H1 (cell line): ENCODE results near the gene OR9K2. TPM values are rescaled to one million over a fixed set of nuclear protein-coding genes. Genes with fewer than 3 reads are reported as not detected.

Experiments used
- polyA plus RNA-seq, 7 experiments: library from polyadenylated mRNA; depleted of rRNA in 3 of 7; stranded (reverse) in 5 of 7; unstranded in 2 of 7; fragments of >200 nt in 5 of 7; fragments of 200-250 nt in 2 of 7; gene quantifications; 1 replicate in 5 of 7; 2 replicates in 1 of 7; 4 replicates in 1 of 7; pipeline versions ENCODE4 v1.2.1 to v1.2.3, GENCODE V29; 2011 to 2013; ENCODE audit warnings: missing spikeins in 2 of 7, mixed read lengths in 2 of 7
- total RNA-seq: library from RNA; stranded (reverse); fragmentation: NEBNext Ultra II Directional; extraction: Animal tissue kit (Norgen Biotek cat#: 25700); gene quantifications from 2 replicates; pipeline ENCODE4 v1.2.1, GENCODE V29; 2021

Gene OR9K2
- total and polyA plus RNA-seq, 2 of the 8 experiments (the other 6 are each of a cell fraction or from before 2014, with no cell fraction given) = not detected

Other genes with a start within 250 kb of the OR9K2 start
- gene TESPA1, start 141.6 kb upstream of the OR9K2 start, total RNA-seq = not detected in 2 replicates
- gene TESPA1, start 141.6 kb upstream of the OR9K2 start, polyA plus RNA-seq (2011; rRNA removed) = not detected in 2 replicates
- gene NEUROD4, start 106.4 kb upstream of the OR9K2 start, total RNA-seq = not detected in 2 replicates
- not detected in 2 replicates for gene NEUROD4, start 106.4 kb upstream of the OR9K2 start, polyA plus RNA-seq (2011; rRNA removed)
- gene OR10A7, start 94.6 kb downstream of the OR9K2 start, total RNA-seq = not detected in 2 replicates
- gene OR10A7, start 94.6 kb downstream of the OR9K2 start, polyA plus RNA-seq (2011; rRNA removed) = not detected in 2 replicates
- gene OR6C74, start 118.2 kb downstream of the OR9K2 start, total RNA-seq = not detected in 2 replicates
- not detected in 2 replicates for gene OR6C74, start 118.2 kb downstream of the OR9K2 start, polyA plus RNA-seq (2011; rRNA removed)
- gene OR6C6, start 170.2 kb downstream of the OR9K2 start, total RNA-seq = not detected in 2 replicates
- gene OR6C6, start 170.2 kb downstream of the OR9K2 start, polyA plus RNA-seq (2011; rRNA removed) = not detected in 2 replicates
- not detected in 2 replicates for gene OR6C1, start 187.9 kb downstream of the OR9K2 start, total RNA-seq
- not detected in 2 replicates for gene OR6C1, start 187.9 kb downstream of the OR9K2 start, polyA plus RNA-seq (2011; rRNA removed)
- gene OR6C3, start 204.3 kb downstream of the OR9K2 start, total RNA-seq = not detected in 2 replicates
- gene OR6C3, start 204.3 kb downstream of the OR9K2 start, polyA plus RNA-seq (2011; rRNA removed) = not detected in 2 replicates
- not detected in 2 replicates for gene OR6C75, start 236.6 kb downstream of the OR9K2 start, total RNA-seq
- gene OR6C75, start 236.6 kb downstream of the OR9K2 start, polyA plus RNA-seq (2011; rRNA removed) = not detected in 2 replicates